Left forelimb (tissue), 1 donor: ENCODE measurements around the gene SORBS1.

Source experiments
- DNase-seq: peaks from one replicate; pipeline ENCODE4 v3.0.0-alpha.2; 2018; ENCODE audit warnings: low spot score

The SORBS1 gene

DNA sequence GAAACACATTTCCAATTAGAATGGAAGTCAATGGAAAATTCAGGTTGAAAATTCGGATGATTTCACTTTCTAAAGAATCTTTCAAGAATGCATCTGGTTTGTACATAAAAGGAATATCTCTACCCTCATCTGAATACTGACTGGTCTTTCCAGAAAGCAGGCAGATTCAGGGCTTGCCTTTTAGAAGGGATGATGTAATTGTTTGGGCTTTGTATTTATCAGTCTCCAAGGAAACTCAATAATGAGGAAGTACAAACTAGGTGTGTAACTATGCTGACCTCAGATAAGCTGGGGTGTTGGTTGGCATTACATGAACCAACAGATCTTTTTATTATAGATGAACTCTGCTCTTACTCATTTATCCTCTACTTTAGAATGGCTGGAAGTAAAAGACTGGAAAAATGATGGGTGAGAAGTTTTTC lies 294.5 kb downstream of the SORBS1 start:
- no peak for DNase-seq

DNA sequence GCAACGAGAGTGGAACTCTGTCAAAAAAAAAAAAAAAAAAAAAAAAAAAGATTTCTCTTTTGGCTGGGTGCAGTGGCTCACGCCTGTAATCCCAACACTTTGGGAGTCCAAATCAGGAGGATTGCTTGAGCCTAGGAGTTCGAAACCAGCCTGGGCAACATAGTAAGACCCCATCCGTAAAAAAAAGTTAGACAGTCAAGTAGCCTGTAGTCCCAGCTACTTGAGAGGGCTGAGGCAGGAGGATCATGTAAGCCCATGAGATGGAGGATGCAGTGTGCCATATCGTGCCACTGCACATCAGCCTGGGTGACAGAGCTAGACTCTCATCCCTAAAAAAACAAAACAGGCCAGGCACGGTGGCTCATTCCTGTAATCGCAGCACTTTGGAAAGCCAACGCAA lies 295.6 kb downstream of the SORBS1 start:
- DNase-seq, result no peak

DNA sequence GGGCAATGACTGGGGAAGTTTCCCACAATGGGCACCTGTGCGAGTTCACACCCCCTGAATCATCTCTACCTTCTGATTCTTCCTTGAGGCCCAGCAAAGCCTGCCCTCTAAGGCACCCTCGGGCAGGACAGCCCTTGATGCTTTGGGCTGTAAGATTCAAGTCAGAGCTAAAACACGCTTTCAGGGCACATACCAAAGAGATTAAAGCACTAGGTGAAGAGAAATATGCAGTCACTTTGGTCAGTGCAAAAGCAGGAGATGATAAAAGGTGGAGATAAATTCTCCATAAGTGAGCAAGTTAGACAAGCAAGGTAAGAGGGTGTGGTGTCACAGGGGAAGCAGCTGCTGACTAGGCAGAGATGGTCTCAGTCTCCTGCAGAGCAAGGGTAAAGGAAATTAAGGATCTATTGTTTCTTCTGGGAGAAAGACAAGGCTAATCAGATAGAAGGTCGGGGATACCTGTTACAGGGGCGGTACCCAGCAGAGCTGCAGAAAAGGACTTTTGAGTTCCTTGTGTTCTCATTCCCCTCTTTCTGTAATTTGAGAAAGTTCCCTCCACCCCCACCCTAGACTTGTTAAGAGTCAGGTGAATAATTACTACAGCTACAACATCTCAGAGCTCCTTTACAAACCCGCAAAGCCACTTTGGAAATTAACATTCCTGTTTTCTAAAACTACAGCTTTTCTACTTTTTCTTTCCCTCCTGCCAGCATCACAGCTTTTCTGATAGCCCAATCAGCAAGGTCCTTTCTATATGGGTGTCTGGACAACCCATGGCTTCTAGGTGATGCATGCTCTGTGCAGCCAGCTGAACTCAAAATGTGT lies 296.7 kb downstream of the SORBS1 start:
- no peak for DNase-seq

DNA sequence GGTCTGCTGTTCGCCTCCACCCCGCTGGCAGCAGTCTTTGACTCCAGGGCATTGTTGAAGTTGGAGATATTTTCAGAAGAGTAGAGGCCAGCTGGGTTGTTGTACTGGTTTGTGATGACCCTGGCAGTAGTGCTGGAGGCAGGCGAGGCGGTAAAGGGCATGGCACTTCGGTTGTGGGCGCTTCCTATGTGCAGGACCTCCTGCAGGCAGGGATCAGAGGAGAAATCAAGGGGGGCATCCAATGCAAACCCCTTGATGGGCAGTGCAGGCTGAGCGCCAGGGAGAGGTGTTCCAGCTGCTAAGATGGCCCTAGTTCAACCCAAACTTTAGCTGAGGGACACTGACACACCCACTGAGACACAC lies 297.3 kb downstream of the SORBS1 start:
- no peak for DNase-seq

DNA sequence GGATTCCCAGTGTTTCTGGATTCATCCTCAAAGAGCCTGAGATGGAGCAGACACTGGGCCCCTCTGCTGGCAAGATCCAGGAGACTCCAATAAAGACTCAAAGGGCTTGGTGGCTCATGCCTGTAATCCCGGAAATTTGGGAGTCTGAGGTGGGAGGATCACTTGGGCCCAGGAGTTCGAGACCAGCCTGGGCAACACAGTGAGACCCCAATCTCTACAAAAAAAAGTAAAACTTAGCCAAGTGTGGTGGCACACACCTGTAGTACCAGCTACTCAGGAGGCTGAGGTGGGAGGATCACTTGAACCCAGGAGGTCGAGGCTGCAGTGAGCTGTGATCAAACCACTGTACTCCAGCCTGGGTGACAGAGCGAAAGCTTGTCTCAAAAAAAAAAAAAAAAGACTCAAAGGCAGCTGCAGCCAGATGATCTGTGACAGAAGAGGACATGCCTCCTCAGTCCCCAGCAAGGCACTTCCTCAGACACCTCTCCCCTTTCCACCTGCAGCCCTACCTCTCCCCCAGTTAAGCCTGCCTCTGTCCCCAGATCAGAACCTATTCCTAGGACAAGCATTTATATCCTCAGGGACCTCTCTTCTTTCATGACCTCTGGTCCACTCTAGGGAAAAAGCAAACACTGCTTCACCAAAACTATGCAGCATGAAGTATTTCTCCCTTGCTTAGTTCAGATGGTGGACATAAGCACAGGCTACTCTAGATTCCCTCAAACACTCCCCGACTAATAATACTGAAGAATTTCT lies 298.2 kb downstream of the SORBS1 start:
- DNase-seq, result no peak

DNA sequence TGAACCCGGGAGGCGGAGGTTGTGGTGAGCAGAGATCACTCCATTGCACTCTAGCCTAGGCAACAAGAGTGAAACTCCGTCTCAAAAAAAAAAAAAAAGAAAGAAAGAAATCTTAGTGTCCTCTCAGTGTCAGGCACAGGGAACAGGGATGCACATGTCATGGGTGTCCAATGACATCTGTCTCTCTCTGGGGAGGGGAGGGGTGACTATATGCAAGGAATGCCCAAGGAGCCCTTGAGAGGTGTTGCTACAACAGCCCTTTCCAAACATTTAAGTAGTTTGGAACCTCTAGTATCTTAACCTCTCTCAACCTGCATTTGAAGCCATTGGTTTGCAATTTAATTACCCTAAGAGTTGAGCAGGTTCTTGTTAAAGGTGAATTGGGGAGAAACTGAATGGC lies 299.2 kb downstream of the SORBS1 start:
- DNase-seq, result no peak
